Stomach (tissue), 4 donors: ENCODE data around the gene TARBP1.

Source experiments
- CTCF ChIP-seq, 7 experiments: fragments of 450-650 bp in 4 of 7; fragments of 200-600 bp in 3 of 7; sonication (generic) in 3 of 7; IDR thresholded peaks; one replicate each; pipeline ENCODE4 v1.5.1; 2016 to 2019; ENCODE audit warnings: antibody characterized with exemption in 7 of 7, control low read depth in 2 of 7, mild to moderate bottlenecking in 1 of 7
- EP300 ChIP-seq: sonication (generic); formaldehyde crosslinking; IDR thresholded peaks from one replicate; pipeline ENCODE4 v1.6.1; 2017; ENCODE audit warnings: antibody characterized with exemption
- POLR2A ChIP-seq, 4 donors: fragments of 450-650 bp; IDR thresholded peaks; one replicate each; pipeline ENCODE4 v1.6.1; 2016; ENCODE audit warnings: antibody characterized with exemption in 4 of 4, control low read depth in 2 of 4, mild to moderate bottlenecking in 1 of 4, moderate library complexity in 1 of 4

DNA sequence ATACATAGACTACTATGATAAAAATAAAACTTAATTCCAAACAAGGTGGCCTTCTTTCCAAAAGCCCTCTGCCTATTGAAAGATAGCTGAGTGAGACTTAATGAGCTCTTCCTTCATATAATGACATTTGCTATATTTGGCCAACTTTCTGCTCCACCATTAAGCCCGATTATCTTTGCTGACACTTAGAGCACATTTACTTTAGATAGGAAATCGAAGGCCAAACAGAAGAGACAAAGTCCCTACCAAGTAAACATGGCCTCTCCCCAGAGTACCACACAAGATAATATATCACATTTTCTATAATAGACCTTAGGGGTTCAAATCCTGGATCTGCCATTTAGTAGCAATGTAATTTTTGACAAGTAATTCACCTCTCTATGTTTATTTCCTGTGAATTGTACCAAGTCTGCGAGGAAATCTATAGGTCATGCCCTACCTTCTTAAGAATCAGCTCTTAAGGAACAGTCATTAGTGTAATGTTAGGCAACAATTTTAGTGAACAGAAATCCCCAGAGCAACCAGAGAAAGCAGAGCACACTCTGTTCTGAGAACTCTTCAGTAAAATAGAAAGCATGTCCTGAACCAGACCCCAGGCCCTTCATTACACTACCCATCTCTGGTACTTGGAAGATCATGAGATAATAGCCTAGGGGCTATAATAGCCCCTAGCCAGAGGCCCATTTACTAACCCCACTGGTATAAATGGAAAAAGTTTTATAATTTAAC, 123.0 kb downstream of the TARBP1 start:
- TF ChIP-seq CTCF (IDR thresholded peaks at IDR 0.05), result no peak
- TF ChIP-seq POLR2A (IDR thresholded peaks at IDR 0.05), result no peak
- TF ChIP-seq EP300, result no peak
